K562 (cell line): ENCODE data around the gene HLA-E. TPM values are rescaled to one million over a fixed set of nuclear protein-coding genes. Genes with fewer than 3 reads are reported as not detected.

Experiments
- JUND ChIP-seq, 2 experiments: IDR thresholded peaks; 2 replicates in 1 of 2; 3 replicates in 1 of 2; pipeline ENCODE4 v1.6.1; 2011; ENCODE audit warnings: borderline replicate concordance in 2 of 2, low read depth in 2 of 2, low read length in 2 of 2, improper control_type of control experiment in 1 of 2, missing biosample characterization in 1 of 2, missing genetic modification characterization in 1 of 2, missing genetic modification reagents in 1 of 2
- KAT2B ChIP-seq: IDR thresholded peaks from one replicate; pipeline ENCODE4 v1.6.1; 2012; ENCODE audit warnings: low read depth, mild to moderate bottlenecking, control low read depth, inconsistent platforms, low read length, moderate library complexity
- KLF1 ChIP-seq: fragments of 450-650 bp; IDR thresholded peaks from 2 replicates; pipeline ENCODE4 v1.6.1; 2016; ENCODE audit warnings: missing genetic modification characterization, missing compliant biosample characterization
- MTF1 ChIP-seq: fragments of 250-450 bp; sonication (Bioruptor Pico); IDR thresholded peaks from 2 replicates; pipeline ENCODE4 v1.9.0; 2021; ENCODE audit warnings: moderate library complexity, mild to moderate bottlenecking, inconsistent platforms, borderline replicate concordance
- NFIC ChIP-seq: fragments of 450-650 bp; IDR thresholded peaks from 2 replicates; pipeline ENCODE4 v1.6.1; 2017; ENCODE audit warnings: mild to moderate bottlenecking, inconsistent platforms
- NRF1 ChIP-seq, 2 experiments: fragments of 450-650 bp; IDR thresholded peaks in 1 of 2; conservative IDR thresholded peaks in 1 of 2; 2 replicates each; pipeline ENCODE4 v1.6.1; 2014; ENCODE audit warnings: mild to moderate bottlenecking in 2 of 2
- SMAD4 ChIP-seq: fragments of 250-450 bp; sonication (Bioruptor Pico); conservative IDR thresholded peaks from 2 replicates; pipeline ENCODE4 v1.8.0; 2021; ENCODE audit warnings: inconsistent platforms, mild to moderate bottlenecking, moderate library complexity
- SRSF1 ChIP-seq: fragments of 200-400 bp; formaldehyde crosslinking; IDR thresholded peaks from 2 replicates; pipeline ENCODE4 v1.6.1; 2017; ENCODE audit warnings: mild to moderate bottlenecking, low read depth, low read length, moderate library complexity
- SRSF3 ChIP-seq: fragments of 200-400 bp; formaldehyde crosslinking; IDR thresholded peaks from 2 replicates; pipeline ENCODE4 v1.6.1; 2016; ENCODE audit warnings: mild to moderate bottlenecking, low read length, moderate library complexity; ENCODE audit not compliant: insufficient read depth
- SRSF9 ChIP-seq: fragments of 200-400 bp; formaldehyde crosslinking; IDR thresholded peaks from 2 replicates; pipeline ENCODE4 v1.6.1; 2017; ENCODE audit warnings: low read depth, low read length, borderline replicate concordance
- STAT6 ChIP-seq: sonication (generic); formaldehyde crosslinking; IDR thresholded peaks from 2 replicates; pipeline ENCODE4 v1.8.1; 2023; ENCODE audit warnings: mild to moderate bottlenecking, missing genetic modification reagents
- TAF15 ChIP-seq: fragments of 200-400 bp; formaldehyde crosslinking; IDR thresholded peaks from 2 replicates; pipeline ENCODE4 v1.6.1; 2017; ENCODE audit warnings: mild to moderate bottlenecking, low read depth, low read length, moderate library complexity
- TSHZ1 ChIP-seq: fragments of 250-450 bp; sonication (Bioruptor Pico); IDR thresholded peaks from 2 replicates; pipeline ENCODE4 v1.4.0; 2020; ENCODE audit warnings: mild to moderate bottlenecking, moderate library complexity
- XRCC3 ChIP-seq: fragments of 450-650 bp; IDR thresholded peaks from 2 replicates; pipeline ENCODE4 v1.6.1; 2017; ENCODE audit warnings: mild to moderate bottlenecking, moderate library complexity
- ZBED1 ChIP-seq: IDR thresholded peaks from 2 replicates; pipeline ENCODE4 v1.6.1; 2014
- ZNF584 ChIP-seq: fragments of 200-800 bp; sonication (Bioruptor generic); IDR thresholded peaks from 2 replicates; pipeline ENCODE4 v1.6.1; 2016; ENCODE audit warnings: low read depth, mild to moderate bottlenecking, missing genetic modification characterization, missing compliant biosample characterization
- polyA plus RNA-seq, 8 experiments: library from polyadenylated mRNA; depleted of rRNA in 4 of 8; stranded (reverse) in 5 of 8; unstranded in 3 of 8; fragments of >200 nt; fragmentation: Nextera tagmentation in 2 of 8; fragmentation: Illumina TruSeq in 1 of 8; extraction: Ambion mirVana in 2 of 8; extraction: Trizol in 1 of 8; gene quantifications; 2 replicates each; pipeline versions ENCODE4 v1.2.1 to v1.2.3, GENCODE V29; 2011 to 2014; ENCODE audit warnings: inconsistent platforms in 1 of 8, missing spikeins in 1 of 8
- total RNA-seq, 7 experiments: library from RNA; depleted of rRNA in 6 of 7; stranded (reverse); fragments of >200 nt in 6 of 7; fragmentation: Illumina TruSeq in 2 of 7; extraction: Trizol in 2 of 7; gene quantifications; 2 replicates each; pipeline versions ENCODE4 v1.2.1 to v1.2.3, GENCODE V29; 2011 to 2021; ENCODE audit warnings: low replicate concordance in 1 of 7
- TF ChIP-seq, protein P1 (sequence below): fragments of 250-450 bp; sonication (Bioruptor Pico); IDR thresholded peaks from 2 replicates; pipeline ENCODE4 v1.8.0; 2022; ENCODE audit warnings: inconsistent platforms

Gene HLA-E
- total and polyA plus RNA-seq, 9 of the 15 experiments (the other 6 are each of a cell fraction or from before 2014, with no cell fraction given), result 3.2 to 39.9 (median 26.8) TPM

DNA sequence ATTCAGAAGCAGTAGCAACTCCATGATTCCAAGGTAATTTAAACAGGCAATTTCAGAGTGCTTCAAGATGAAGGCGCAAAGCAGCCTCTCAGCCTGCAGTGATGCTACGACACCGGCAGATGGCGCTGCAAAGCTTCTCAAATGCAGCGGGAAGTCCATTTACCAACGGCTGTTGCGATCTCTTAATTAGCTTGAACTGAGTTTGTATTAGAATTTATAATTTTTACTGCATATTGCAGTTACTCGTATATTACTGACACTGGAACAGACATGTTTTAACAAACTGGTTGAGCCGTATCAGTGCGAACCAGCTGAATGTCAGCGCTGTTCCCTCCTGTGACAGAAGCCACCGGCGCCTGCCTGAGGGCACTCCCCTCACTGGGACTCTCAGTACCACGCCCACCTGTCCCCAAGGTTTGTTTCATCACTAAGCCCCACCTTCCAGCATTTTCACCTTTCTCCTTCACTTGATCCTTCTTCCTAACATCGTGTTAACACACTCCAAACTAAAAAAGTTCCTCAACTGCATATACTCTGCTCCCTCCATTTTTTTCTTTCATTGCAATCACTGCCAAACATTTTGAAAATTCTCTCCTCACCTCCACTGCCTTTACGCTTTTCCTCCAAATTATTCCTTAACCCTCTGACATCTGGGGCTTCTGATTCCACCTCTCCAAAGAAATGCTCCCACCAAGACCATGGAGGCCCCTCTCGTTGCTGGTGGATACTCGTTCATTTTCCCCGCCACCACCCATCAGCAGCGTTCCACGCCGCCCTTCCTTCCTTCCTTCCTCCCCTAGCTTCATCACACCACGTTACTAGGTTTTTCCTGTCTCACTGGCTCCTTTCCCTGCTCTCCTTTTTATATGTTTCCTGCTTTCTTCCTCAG, 52.5 kb downstream of the HLA-E start (continued):
- TF ChIP-seq ZNF584 (no peak), ZBED1 (no peak), KLF1 (tag) (no peak; the same call in 1 of the 2 replicates), SRSF1 (no peak), SRSF3 (no peak), SMAD4 (CRISPR knock-in tag) (peak; percentile 67; the same call in 1 of the 2 replicates), KAT2B (no peak), XRCC3 (no peak), TSHZ1 (no peak), MTF1 (no peak), TAF15 (no peak), SRSF9 (no peak), JUND (IDR thresholded peaks at IDR 0.05; ENCODE audit: borderline replicate concordance, low read depth, low read length) (peak; percentile 46; the same call in 1 of the 2 replicates), JUND (tag; IDR thresholded peaks at IDR 0.05; ENCODE audit: borderline replicate concordance, low read depth, low read length) (no peak), STAT6 (CRISPR knock-in tag) (peak; percentile 68; the same call in 1 of the 2 replicates), NFIC (no peak), NRF1 (conservative IDR thresholded peaks at IDR 0.05 in 1 of 2, IDR thresholded peaks at IDR 0.05 in 1 of 2) (peak; percentile 61 to 72)
- TF ChIP-seq, protein P1, sequence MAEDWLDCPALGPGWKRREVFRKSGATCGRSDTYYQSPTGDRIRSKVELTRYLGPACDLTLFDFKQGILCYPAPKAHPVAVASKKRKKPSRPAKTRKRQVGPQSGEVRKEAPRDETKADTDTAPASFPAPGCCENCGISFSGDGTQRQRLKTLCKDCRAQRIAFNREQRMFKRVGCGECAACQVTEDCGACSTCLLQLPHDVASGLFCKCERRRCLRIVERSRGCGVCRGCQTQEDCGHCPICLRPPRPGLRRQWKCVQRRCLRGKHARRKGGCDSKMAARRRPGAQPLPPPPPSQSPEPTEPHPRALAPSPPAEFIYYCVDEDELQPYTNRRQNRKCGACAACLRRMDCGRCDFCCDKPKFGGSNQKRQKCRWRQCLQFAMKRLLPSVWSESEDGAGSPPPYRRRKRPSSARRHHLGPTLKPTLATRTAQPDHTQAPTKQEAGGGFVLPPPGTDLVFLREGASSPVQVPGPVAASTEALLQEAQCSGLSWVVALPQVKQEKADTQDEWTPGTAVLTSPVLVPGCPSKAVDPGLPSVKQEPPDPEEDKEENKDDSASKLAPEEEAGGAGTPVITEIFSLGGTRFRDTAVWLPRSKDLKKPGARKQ (CRISPR knock-in tag), result no peak
